H9 (cell line): ENCODE data around the gene PID1. TPM values are rescaled to one million over a fixed set of nuclear protein-coding genes. Genes with fewer than 3 reads are reported as not detected.

Source experiments
- DNase-seq: peaks from one replicate; pipeline ENCODE4 v3.0.0-alpha.2; 2017
- H2AFZ ChIP-seq: one replicate; pipeline ENCODE4 v1.6.1; 2013; ENCODE audit warnings: mild to moderate bottlenecking, low read length, control low read depth, moderate library complexity
- H2AK5ac ChIP-seq: 2 replicates; pipeline ENCODE4 v1.6.1; 2013; ENCODE audit warnings: low read length, control low read depth, mixed read lengths; ENCODE audit not compliant: insufficient read length
- H2BK120ac ChIP-seq: one replicate; pipeline ENCODE4 v1.6.1; 2013; ENCODE audit warnings: low read depth, mild to moderate bottlenecking, low read length, control low read depth, inconsistent platforms; ENCODE audit not compliant: poor library complexity, severe bottlenecking
- H2BK12ac ChIP-seq: 2 replicates; pipeline ENCODE4 v1.6.1; 2013; ENCODE audit warnings: low read length, control low read depth, mixed read lengths, low read depth; ENCODE audit not compliant: insufficient read length
- H2BK15ac ChIP-seq: 2 replicates; pipeline ENCODE4 v1.6.1; 2013; ENCODE audit warnings: low read depth, low read length, control low read depth
- H2BK20ac ChIP-seq: one replicate; pipeline ENCODE4 v1.6.1; 2013; ENCODE audit warnings: low read depth, mild to moderate bottlenecking, low read length, control low read depth, inconsistent platforms; ENCODE audit not compliant: poor library complexity, severe bottlenecking
- H2BK5ac ChIP-seq: 2 replicates; pipeline ENCODE4 v1.6.1; 2013; ENCODE audit warnings: low read length, control low read depth, mixed read lengths; ENCODE audit not compliant: insufficient read length
- H3K14ac ChIP-seq: 2 replicates; pipeline ENCODE4 v1.6.1; 2013; ENCODE audit warnings: low read length, control low read depth; ENCODE audit not compliant: insufficient read depth
- H3K18ac ChIP-seq: 2 replicates; pipeline ENCODE4 v1.6.1; 2013; ENCODE audit warnings: low read depth, mild to moderate bottlenecking, mixed read lengths, low read length, control low read depth; ENCODE audit not compliant: insufficient read length
- H3K23ac ChIP-seq: 2 replicates; pipeline ENCODE4 v1.6.1; 2013; ENCODE audit warnings: low read length, control low read depth, mixed read lengths, low read depth; ENCODE audit not compliant: insufficient read length
- H3K23me2 ChIP-seq: 2 replicates; pipeline ENCODE4 v1.6.1; 2013; ENCODE audit warnings: low read depth, mild to moderate bottlenecking, mixed read lengths, low read length, control low read depth; ENCODE audit not compliant: insufficient read length, poor library complexity, severe bottlenecking
- H3K27ac ChIP-seq: 2 replicates; pipeline ENCODE4 v1.5.1; 2013; ENCODE audit warnings: low read length, control low read depth, mixed read lengths, low read depth; ENCODE audit not compliant: insufficient read length
- H3K27me3 ChIP-seq: 2 replicates; pipeline ENCODE4 v1.6.1; 2013; ENCODE audit warnings: low read length, control low read depth, inconsistent platforms; ENCODE audit not compliant: insufficient read depth
- H3K4ac ChIP-seq: 2 replicates; pipeline ENCODE4 v1.6.1; 2013; ENCODE audit warnings: low read depth, mild to moderate bottlenecking, control low read depth, inconsistent platforms, low read length, moderate library complexity
- H3K4me1 ChIP-seq: 2 replicates; pipeline ENCODE4 v1.6.1; 2013; ENCODE audit warnings: low read length, control low read depth, inconsistent platforms; ENCODE audit not compliant: insufficient read depth
- H3K4me2 ChIP-seq: 2 replicates; pipeline ENCODE4 v1.6.1; 2013; ENCODE audit warnings: low read length, control low read depth, mixed read lengths; ENCODE audit not compliant: insufficient read length, insufficient read depth
- H3K56ac ChIP-seq: 2 replicates; pipeline ENCODE4 v1.6.1; 2013; ENCODE audit warnings: low read depth, mild to moderate bottlenecking, mixed read lengths, low read length, control low read depth; ENCODE audit not compliant: insufficient read length
- H3K79me1 ChIP-seq: 2 replicates; pipeline ENCODE4 v1.6.1; 2013; ENCODE audit warnings: low read depth, mild to moderate bottlenecking, moderate library complexity, low read length, control low read depth, inconsistent platforms; ENCODE audit not compliant: insufficient read depth, poor library complexity, severe bottlenecking
- H3K79me2 ChIP-seq: 2 replicates; pipeline ENCODE4 v1.6.1; 2013; ENCODE audit warnings: low read length, control low read depth, inconsistent platforms; ENCODE audit not compliant: insufficient read depth
- H3K9ac ChIP-seq: 2 replicates; pipeline ENCODE4 v1.6.1; 2013; ENCODE audit warnings: low read length, control low read depth, mixed read lengths; ENCODE audit not compliant: insufficient read length; ENCODE audit errors: extremely low read depth
- H3K9me3 ChIP-seq: one replicate; pipeline ENCODE4 v1.6.1; 2013; ENCODE audit warnings: low read depth, low read length, inconsistent platforms; ENCODE audit not compliant: control insufficient read depth
- H3T11ph ChIP-seq: one replicate; pipeline ENCODE4 v1.6.1; 2013; ENCODE audit warnings: mild to moderate bottlenecking, low read length, control low read depth, inconsistent platforms
- H4K20me1 ChIP-seq: one replicate; pipeline ENCODE4 v1.6.1; 2013; ENCODE audit not compliant: control insufficient read depth, insufficient read length, insufficient read depth
- H4K5ac ChIP-seq: 2 replicates; pipeline ENCODE4 v1.6.1; 2013; ENCODE audit warnings: low read depth, mild to moderate bottlenecking, mixed read lengths, low read length, control low read depth; ENCODE audit not compliant: insufficient read length
- H4K8ac ChIP-seq: replicated peaks from 2 replicates; pipeline ENCODE4 v1.6.1; 2013; ENCODE audit warnings: low read length, control low read depth, mixed read lengths, low read depth; ENCODE audit not compliant: insufficient read length
- H4K91ac ChIP-seq: 2 replicates; pipeline ENCODE4 v1.6.1; 2013; ENCODE audit warnings: low read depth, mild to moderate bottlenecking, moderate library complexity, mixed read lengths, low read length, control low read depth; ENCODE audit not compliant: insufficient read length
- H3K27ac Mint-ChIP-seq, 3 experiments: 2 replicates in 2 of 3; 3 replicates in 1 of 3; pipeline ENCODE4 v1.8.0; 2020 to 2021; ENCODE audit warnings: mixed read lengths in 3 of 3, mild to moderate bottlenecking in 1 of 3, moderate library complexity in 1 of 3
- H3K27me3 Mint-ChIP-seq: 2 replicates; pipeline ENCODE4 v1.8.0; 2021; ENCODE audit warnings: low read depth, mild to moderate bottlenecking, moderate library complexity, mixed read lengths
- H3K36me3 Mint-ChIP-seq, 3 experiments: 2 replicates in 2 of 3; 3 replicates in 1 of 3; pipeline ENCODE4 v1.8.0; 2020 to 2021; ENCODE audit warnings: low read depth in 3 of 3, mixed read lengths in 3 of 3; ENCODE audit not compliant: insufficient read depth in 1 of 3
- H3K4me1 Mint-ChIP-seq, 2 experiments: 2 replicates each; pipeline ENCODE4 v1.8.0; 2020; ENCODE audit warnings: mixed read lengths in 2 of 2
- H3K4me3 Mint-ChIP-seq, 2 experiments: 2 replicates in 1 of 2; 3 replicates in 1 of 2; pipeline ENCODE4 v1.8.0; 2020 to 2021; ENCODE audit warnings: mild to moderate bottlenecking in 2 of 2, mixed read lengths in 2 of 2, moderate library complexity in 1 of 2
- H3K9me3 Mint-ChIP-seq, 2 experiments: 2 replicates in 1 of 2; 3 replicates in 1 of 2; pipeline ENCODE4 v1.8.0; 2020; ENCODE audit warnings: mild to moderate bottlenecking in 2 of 2, mixed read lengths in 2 of 2, moderate library complexity in 1 of 2
- WGBS: extraction: QIAGEN DNeasy Blood & Tissue Kit; methylation state at CpG from one replicate; pipeline ENCODE4 v1.1.7; 2013; ENCODE audit warnings: missing lambda C conversion rate, low lambda C conversion rate, mixed read lengths; ENCODE audit not compliant: insufficient read length; ENCODE audit errors: extremely low coverage; 5-methylcytosine and 5-hydroxymethylcytosine counted together
- total RNA-seq: library from RNA; stranded (reverse); gene quantifications from 2 replicates; pipeline ENCODE4 v1.2.1, GENCODE V29; 2021
- TF ChIP-seq, protein P1 (sequence below): fragments of 200-600 bp; sonication (generic); conservative IDR thresholded peaks from 3 replicates; pipeline ENCODE4 v1.8.0; 2021; ENCODE audit warnings: antibody characterized with exemption, mild to moderate bottlenecking

PID1 gene
- total RNA-seq, 1 experiment from 2014 or later: 1.4 TPM

GRCh38 chr2:229073935-229074334, 197.2 kb downstream of the PID1 start:
- H3K4me2 ChIP-seq: no peak overlapping the region
- no peak overlapping the region for H3K4ac ChIP-seq
- H3K9me3 Mint-ChIP-seq: peaks cover 0 to 3% of the 10 kb centered on the region in 2 experiments; a peak in 3 of 5 replicates
- no peaks in the 10 kb centered on the region for H3K4me1 ChIP-seq
- H2BK20ac ChIP-seq: no peak overlapping the region
- H3K36me3 Mint-ChIP-seq: peaks cover 0 to 4% (median 2%) of the 10 kb centered on the region in 3 experiments; a peak in 2 of 7 replicates
- H3K23me2 ChIP-seq: no peaks in the 10 kb centered on the region
- H3T11ph ChIP-seq: no peak overlapping the region
- H3K79me2 ChIP-seq: no peaks in the 10 kb centered on the region
- no peak overlapping the region for H2BK120ac ChIP-seq
- H3K23ac ChIP-seq: no peak overlapping the region
- no peak overlapping the region for H2AFZ ChIP-seq
- H4K91ac ChIP-seq: no peak overlapping the region
- H3K27ac Mint-ChIP-seq: no peak overlapping the region
- H4K5ac ChIP-seq: no peak overlapping the region
- no peaks in the 10 kb centered on the region for H3K27me3 ChIP-seq
- H3K27ac ChIP-seq: no peak overlapping the region
- H3K4me1 Mint-ChIP-seq: no peaks in the 10 kb centered on the region
- H3K79me1 ChIP-seq: no peaks in the 10 kb centered on the region
- no peaks in the 10 kb centered on the region for H3K9me3 ChIP-seq
- H3K27me3 Mint-ChIP-seq: no peaks in the 10 kb centered on the region
- H2BK12ac ChIP-seq: no peak overlapping the region
- no peak for DNase-seq
- H3K14ac ChIP-seq: no peak overlapping the region
- H3K9ac ChIP-seq: no peak overlapping the region
- no CpG with 5 or more reads among the region's 2 CpGs for WGBS
- H3K56ac ChIP-seq: no peak overlapping the region
- H2BK5ac ChIP-seq: no peak overlapping the region
- no peaks in the 10 kb centered on the region for H4K20me1 ChIP-seq
- no peak overlapping the region for H4K8ac ChIP-seq
- no peak overlapping the region for H3K18ac ChIP-seq
- H2BK15ac ChIP-seq: no peak overlapping the region
- H2AK5ac ChIP-seq: no peak overlapping the region
- H3K4me3 Mint-ChIP-seq: no peak overlapping the region
- TF ChIP-seq, protein P1, sequence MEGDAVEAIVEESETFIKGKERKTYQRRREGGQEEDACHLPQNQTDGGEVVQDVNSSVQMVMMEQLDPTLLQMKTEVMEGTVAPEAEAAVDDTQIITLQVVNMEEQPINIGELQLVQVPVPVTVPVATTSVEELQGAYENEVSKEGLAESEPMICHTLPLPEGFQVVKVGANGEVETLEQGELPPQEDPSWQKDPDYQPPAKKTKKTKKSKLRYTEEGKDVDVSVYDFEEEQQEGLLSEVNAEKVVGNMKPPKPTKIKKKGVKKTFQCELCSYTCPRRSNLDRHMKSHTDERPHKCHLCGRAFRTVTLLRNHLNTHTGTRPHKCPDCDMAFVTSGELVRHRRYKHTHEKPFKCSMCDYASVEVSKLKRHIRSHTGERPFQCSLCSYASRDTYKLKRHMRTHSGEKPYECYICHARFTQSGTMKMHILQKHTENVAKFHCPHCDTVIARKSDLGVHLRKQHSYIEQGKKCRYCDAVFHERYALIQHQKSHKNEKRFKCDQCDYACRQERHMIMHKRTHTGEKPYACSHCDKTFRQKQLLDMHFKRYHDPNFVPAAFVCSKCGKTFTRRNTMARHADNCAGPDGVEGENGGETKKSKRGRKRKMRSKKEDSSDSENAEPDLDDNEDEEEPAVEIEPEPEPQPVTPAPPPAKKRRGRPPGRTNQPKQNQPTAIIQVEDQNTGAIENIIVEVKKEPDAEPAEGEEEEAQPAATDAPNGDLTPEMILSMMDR: no peak
